ENCODE measurements around the gene SAXO1.

DNA sequence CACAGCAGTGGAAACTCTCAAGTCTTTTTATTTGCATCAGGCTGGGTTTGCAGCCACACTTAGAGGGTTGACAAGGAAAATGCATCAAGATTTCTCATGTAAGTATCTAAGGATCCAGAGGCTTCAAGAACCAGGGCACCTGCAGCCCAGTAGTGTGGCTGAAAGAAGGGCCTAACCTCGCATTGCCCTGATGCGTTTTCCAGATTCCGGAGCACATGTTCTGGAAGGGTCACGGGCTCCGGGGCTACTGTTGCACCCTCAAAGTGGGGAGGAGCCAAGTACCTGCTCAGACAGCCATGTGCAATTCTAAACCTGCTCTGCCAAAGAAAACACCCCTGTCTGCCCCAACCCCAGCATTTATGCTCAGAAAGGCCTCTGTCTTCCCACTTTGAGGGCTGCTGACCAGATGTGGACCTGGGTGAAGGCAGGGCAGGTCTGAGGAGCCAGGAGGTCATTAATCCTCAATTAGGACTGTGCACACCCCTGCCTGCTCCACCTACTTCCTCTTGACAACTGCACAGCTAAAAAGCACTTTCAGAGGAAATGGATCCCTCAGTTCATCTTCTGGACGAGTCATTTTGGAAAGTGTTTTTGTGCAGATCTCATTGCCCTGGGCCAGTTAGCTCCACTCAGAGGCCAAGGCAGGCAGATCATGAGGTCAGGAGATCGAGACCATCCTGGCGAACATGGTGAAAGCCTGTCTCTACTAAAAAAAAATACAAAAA is 110.7 kb downstream of the SAXO1 start:
- TF ChIP-seq, protein P1, sequence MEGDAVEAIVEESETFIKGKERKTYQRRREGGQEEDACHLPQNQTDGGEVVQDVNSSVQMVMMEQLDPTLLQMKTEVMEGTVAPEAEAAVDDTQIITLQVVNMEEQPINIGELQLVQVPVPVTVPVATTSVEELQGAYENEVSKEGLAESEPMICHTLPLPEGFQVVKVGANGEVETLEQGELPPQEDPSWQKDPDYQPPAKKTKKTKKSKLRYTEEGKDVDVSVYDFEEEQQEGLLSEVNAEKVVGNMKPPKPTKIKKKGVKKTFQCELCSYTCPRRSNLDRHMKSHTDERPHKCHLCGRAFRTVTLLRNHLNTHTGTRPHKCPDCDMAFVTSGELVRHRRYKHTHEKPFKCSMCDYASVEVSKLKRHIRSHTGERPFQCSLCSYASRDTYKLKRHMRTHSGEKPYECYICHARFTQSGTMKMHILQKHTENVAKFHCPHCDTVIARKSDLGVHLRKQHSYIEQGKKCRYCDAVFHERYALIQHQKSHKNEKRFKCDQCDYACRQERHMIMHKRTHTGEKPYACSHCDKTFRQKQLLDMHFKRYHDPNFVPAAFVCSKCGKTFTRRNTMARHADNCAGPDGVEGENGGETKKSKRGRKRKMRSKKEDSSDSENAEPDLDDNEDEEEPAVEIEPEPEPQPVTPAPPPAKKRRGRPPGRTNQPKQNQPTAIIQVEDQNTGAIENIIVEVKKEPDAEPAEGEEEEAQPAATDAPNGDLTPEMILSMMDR (IDR thresholded peaks at IDR 0.05; ENCODE audit: poor library complexity, severe bottlenecking), result no peak
- no peak for TF ChIP-seq TAF1 (IDR thresholded peaks at IDR 0.05; ENCODE audit: low read depth)
- TF ChIP-seq EZH2 (IDR thresholded peaks at IDR 0.05; ENCODE audit: borderline replicate concordance, insufficient read depth, low read length, poor library complexity, severe bottlenecking), result no peak
- TF ChIP-seq, protein P2, sequence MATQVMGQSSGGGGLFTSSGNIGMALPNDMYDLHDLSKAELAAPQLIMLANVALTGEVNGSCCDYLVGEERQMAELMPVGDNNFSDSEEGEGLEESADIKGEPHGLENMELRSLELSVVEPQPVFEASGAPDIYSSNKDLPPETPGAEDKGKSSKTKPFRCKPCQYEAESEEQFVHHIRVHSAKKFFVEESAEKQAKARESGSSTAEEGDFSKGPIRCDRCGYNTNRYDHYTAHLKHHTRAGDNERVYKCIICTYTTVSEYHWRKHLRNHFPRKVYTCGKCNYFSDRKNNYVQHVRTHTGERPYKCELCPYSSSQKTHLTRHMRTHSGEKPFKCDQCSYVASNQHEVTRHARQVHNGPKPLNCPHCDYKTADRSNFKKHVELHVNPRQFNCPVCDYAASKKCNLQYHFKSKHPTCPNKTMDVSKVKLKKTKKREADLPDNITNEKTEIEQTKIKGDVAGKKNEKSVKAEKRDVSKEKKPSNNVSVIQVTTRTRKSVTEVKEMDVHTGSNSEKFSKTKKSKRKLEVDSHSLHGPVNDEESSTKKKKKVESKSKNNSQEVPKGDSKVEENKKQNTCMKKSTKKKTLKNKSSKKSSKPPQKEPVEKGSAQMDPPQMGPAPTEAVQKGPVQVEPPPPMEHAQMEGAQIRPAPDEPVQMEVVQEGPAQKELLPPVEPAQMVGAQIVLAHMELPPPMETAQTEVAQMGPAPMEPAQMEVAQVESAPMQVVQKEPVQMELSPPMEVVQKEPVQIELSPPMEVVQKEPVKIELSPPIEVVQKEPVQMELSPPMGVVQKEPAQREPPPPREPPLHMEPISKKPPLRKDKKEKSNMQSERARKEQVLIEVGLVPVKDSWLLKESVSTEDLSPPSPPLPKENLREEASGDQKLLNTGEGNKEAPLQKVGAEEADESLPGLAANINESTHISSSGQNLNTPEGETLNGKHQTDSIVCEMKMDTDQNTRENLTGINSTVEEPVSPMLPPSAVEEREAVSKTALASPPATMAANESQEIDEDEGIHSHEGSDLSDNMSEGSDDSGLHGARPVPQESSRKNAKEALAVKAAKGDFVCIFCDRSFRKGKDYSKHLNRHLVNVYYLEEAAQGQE (IDR thresholded peaks at IDR 0.05; ENCODE audit: borderline replicate concordance), result no peak
- TF ChIP-seq EP300 (conservative IDR thresholded peaks at IDR 0.05; ENCODE audit: poor library complexity, severe bottlenecking), result no peak
- no peak for TF ChIP-seq POLR2AphosphoS5 (IDR thresholded peaks at IDR 0.05)

Data from neural cell (in vitro differentiated cells).